Smooth muscle cell of the brain vasculature (primary cell): ENCODE data around the gene TRAF3.

Experiments
- DNase-seq: peaks from one replicate; pipeline ENCODE4 v3.0.0-alpha.2; 2012; ENCODE audit warnings: low read depth, low spot score

The TRAF3 gene

GRCh38 chr14:102777711-102778337 is 575 bp downstream of the TRAF3 start:
- no peak for DNase-seq

DNA sequence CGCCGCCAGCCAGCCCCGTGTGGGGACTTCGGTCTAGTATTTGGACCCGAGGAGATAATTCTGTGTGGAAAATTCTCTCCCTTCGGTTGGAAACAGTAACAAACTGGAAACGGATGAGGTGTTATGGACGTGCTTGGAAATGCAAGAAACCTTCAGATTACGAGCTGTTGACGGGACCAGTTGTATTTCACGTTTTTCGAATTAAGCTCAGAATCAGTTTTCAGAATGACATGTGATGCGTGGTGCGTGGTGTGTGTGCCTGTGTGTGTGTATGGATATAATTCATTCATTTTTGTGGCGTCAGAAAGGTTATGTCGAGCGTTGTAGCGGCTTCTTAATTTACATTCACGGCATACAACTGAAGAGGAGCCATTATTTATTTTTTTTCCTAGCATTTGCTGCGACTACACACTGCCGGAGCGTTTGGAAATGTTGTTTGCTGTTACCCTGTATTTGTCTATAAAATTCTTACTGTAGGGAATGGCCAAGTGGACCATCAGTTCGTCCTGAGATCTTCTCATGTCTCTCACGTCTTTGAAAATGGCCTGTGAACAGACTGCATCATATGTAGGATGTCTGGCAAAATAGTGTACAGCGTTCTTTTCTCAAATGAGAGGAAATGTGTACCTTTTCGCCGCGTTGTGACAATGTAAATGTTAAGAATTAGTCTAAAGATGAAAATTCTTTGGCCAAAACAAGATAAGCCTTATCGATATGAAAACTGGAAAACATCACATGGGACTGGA is 1.3 kb downstream of the TRAF3 start:
- DNase-seq = no peak

DNA sequence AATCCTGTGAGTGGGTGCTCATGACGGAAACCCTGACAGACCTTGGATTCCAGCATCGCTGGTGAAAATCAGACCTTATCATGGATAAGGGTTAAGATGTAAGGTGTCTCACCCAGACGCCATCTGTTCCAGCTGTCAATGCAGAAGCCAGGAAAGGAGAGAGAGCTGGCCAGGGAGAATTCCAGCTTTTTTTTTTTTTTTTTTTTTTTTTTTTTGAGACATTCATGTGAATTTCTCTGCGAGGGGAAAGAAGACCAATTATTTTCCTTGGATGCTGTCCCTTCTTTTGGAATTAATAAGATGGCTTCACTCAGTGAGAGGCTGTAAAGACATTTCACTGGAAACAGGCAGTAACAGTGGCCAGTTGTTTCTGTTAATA is 1.8 kb downstream of the TRAF3 start:
- no peak for DNase-seq

DNA sequence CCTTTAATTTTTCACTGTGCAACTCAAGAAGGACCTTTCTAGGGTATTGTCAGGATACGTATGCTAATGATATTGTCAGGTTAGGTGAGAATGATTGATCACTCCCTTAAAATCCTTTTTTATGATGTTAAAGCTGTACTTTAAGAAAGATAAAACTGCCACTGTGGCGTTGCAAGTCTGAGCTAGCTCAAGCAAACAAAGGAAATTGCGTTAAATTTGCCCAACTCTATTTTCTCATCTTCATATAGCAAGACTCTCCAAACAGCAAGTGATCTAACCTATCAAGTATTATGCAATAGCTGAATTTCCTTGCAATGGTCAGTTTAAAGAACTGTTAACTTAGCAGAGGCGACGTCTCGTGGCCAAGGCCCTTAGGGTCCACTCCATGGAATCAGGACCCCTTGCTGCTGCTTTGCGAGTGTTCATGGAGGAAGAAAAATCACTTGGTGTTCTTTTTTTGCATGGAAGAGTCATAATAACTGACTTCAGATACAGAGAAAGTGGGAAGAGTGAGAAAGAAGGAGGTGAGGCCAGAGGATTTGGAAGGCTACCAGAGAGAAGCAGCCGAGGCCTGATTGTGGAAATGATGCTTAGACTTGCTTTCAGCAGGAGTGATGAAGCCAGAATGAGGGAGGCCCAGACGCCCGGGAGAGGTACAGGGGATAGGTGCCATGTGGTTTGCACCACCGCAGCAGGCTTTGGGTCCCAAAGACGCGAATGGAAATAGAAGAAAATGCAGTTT is 2.5 kb downstream of the TRAF3 start:
- no peak for DNase-seq

GRCh38 chr14:102781063-102781462 is 3.8 kb downstream of the TRAF3 start:
- no peak for DNase-seq

DNA sequence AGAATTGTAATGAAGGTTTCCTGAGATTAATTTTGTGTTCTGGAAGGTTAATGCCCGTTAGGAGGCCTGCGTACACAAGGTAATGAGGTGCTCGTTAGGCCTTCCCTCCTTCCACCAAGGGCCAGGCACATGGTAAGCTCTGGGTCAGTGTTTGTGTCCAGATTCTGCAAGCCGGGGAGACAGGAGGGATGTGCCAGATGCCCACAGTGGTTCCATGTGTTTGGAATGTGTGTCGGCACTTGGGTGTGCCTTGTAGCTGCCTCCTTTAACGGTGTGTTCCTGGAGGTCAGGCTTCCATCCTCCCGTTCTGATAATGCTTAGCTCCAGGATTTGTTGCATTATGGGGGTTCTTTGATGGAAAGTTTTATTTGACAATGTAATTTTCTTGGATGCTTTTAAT is 5.7 kb downstream of the TRAF3 start:
- DNase-seq = no peak

DNA sequence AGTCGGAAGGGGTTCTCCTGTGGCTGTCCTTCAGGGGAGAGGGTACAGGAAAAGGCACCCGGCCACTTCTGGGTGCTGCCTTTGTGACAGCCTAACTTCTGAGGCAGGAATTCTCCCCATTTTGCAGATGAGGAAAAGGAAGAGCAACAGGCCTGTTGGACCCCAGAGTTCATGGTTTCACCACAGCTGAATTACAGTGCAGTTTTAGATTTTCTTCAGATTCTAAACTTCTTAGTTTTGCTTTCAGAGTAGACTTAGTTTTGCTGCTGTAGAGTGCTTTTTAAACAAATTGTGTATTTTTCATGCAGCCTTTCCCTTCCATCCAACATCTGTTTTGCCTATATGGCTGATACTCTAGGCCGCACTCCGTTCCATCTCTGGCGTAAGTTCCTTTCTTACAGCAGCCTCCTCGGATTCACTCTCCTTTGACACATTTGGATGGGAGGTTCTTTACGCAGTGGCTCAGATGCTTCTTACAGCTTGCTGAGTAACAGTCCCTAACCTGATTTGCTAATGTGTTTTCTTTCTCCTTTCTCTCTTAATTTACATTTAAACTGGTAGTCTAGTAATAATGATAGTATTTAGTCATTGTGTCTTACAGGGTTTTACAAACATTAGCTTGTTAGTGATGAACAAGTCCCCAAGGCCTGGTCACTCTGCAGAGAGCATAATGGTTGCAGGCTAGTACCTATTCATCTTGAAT is 7.8 kb downstream of the TRAF3 start:
- DNase-seq = no peak

DNA sequence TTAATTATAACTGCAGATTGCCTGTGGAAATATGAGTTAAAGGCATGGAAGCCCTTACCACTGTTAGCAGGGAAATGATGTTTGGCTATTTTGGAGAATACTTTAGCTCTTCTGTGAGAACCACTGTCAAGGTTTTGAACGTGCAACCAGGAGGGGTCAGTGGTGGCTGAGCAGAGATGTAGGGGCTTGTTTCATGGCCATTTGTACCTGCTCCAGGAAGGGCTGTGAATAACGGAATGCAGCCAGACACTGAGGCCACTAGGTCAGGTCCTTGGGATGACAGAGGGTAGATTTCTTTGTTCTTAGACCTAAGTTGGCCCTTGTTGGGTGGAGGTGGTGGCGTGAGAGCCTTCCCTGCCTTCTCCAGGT is 8.3 kb downstream of the TRAF3 start:
- no peak for DNase-seq

GRCh38 chr14:102786768-102787167 is 9.5 kb downstream of the TRAF3 start:
- DNase-seq = no peak

DNA sequence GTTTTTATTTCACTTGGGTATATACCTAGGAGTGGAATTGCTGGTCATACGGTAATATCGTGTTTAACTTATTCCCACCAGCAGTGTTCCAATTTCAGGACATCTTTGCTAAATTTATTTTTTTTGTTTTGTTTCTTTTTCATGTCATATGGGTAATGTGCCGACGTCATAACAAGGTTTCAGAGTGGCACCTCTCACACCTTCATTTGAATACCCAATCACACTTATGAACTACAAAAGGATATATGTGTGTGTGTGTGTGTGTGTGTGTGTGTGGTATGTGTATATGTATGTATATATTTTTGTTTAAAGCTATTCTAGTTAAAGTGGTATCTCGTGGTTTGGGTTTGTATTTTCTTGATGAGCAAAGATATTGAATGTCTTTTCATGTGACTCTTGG is 12.1 kb downstream of the TRAF3 start:
- DNase-seq = no peak

- DNase-seq = no peak
These were observed 16.5 kb downstream of the TRAF3 start for GRCh38 chr14:102793531-102794328.

DNA sequence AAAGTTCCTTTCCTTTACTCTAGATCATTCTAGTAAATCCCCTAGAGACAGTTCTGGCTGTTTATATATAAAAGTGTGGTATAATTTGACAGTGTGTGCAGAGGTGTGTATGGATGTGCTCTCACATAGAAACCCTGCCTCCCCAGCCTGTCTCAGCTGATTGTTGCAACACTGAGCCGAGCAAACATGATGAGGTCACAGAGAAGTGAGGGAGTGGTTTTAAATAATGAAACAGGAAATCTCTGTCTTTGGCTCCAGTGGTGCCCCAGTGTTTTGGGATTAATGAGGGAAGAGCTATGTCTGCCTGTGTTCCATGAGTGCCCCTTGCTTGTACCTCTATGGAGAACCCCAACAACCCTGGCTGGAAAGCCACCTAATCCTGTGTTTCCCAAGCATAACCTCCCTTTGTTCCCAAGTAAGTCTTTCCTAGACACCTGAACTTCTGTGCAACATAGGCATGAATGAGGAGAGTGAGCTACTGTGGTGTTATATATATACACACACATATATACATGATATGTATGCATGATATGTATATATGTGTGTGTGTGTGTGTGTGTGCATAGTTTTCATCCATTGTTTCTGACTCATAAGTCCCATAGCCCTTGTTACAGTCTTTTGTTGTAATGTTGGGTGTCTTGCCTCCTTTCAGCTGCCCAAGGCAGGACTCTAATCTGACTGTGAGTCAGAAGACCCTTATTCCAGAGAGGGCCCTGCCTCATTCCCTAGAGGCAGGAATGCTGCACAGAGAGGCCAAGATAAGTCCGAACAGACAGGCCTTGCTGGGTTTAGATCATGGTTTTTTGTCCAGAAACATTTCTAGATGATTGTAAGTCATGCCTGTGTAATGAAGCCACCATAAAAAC is 18.0 kb downstream of the TRAF3 start:
- DNase-seq = no peak

DNA sequence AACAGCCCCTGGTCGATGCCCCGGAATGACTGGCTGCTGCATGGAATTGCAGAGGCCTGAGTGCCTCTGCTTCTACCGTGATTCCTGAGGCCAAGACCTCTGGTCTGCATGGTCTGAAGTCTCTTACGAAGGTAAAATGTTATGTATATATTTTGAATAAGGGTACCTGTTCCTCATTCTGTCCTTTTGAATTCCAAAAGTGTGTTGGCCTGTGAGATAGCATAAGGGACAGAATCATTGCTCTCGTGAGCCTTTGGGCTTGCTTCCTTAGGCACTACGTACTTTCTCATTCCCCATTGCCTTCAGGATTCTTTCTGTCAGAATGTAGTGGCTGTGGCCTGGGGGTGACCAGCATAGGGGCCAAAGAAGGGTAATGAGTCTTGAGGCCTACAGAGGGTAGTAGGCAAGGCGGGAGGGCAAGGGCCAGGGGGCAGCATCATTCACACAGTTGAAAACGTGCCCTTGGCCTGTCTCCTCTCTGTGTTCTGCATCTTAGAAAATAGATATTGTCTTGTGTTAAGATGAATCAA is 19.5 kb downstream of the TRAF3 start:
- DNase-seq = no peak

DNA sequence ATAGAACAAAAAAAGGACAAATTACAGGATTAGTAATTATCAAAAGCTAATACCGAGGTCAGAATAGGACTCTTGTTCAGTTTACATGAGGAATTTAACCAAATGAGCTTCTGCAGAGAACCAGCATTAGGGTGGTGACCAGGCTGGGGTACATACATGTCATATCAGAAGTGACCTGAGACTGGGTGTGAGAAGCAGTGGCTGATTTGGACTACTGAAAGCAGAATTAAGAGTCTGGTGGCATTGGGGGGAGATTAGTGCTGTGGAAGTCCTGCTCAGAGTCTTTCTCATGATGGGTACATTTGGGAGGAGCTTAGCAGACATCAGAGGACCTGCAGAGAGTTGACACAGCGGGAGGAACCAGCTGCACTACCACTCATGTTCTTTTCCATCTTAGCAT is 21.7 kb downstream of the TRAF3 start:
- DNase-seq = no peak

DNA sequence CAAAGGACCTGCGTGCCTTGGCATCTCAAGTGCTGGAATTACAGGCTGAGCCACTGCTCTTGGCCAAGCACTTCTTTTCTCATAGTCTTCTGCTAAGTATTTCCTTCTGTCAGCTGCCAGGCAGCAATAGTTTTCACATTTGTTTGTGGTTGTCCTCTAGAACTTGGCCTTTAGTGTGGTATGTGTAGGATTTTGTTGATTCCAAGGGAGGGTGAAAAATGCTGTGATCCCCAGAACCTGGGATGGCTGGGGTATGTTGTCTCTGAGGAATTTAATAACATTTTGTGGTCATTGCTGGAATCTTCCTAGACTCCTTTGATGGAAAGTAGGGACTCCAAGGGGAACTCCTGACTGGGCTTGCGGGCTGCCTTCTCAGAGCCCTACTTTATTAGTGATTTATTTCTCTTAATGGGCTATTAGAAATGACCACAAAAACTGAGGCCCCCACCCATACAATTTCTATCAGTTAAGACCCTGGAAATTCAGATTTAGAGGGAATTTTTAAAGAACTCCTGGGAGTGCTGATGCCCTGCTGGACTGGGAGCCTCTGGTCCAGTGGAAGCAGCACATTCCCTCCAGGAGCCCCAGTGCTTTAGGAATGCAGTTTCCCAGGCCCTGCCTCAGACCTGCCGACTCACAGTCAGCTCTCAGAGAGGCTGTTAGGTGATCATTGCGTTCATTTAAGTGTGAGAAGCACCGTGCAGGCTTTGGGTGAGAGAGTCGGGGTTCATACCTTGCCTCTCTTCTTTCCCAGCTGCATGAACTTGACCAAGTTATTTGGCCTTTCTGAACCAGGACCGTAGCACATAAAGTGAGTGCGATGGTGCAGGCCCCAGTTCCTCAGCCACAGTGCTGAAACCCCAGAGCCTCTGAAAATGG is 22.7 kb downstream of the TRAF3 start:
- DNase-seq = no peak

DNA sequence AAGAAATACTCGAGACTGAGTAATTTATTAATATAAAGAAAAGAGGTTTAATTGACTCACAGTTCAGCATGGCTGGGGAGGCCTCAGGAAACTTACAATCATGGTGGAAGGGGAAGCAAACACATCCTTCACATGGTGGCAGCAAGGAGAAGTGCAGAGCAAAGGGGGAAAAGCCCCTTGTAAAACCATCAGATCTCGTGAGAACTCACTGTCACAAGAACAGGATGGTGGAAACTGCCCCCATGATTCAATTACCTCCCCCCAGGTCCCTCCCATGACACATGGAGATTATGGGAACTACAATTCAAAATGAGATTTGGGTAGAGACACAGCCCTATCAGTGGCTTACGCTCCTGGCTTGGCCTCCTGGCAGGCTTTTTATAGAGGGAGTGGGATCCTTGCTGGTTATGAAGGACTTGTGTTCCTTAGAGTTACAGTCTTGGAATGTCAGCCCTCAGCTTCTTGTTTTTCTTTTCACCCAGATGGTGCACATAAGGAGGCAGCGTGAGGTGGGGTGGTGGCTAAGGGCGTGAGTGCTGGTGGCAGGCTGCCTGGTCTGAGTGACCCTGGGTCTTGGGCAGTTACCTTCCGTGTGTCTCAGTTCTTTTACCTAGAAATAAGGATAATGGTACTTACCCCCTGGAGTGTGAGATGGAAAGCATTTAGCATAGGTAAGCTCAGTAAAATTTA is 25.7 kb downstream of the TRAF3 start:
- DNase-seq = no peak

GRCh38 chr14:102804858-102805257 is 27.6 kb downstream of the TRAF3 start:
- no peak for DNase-seq

DNA sequence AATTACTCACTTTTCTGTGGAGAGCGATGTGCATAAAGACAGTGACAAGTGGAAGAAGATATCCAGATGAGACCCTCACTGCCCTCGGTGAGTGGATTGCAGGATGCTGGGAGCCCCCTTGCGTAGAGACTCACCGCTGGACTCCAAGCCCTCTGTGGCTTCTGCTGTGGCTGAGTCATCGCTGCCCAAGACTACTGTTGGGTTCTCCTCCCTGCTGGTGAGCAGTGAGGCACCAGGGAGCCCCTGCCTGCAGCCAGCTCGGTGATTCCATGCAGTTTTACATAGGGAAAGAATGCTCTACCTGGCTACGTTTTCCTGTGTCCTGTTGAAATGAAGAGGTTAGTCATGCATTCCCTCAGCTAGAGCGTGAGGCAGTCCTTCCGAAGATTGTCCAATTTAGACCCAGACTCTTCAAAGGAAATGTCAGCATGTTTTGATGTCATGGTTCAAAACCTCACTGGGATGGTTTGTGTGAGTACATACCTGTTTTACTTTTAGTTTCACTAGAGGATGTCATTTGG is 28.2 kb downstream of the TRAF3 start:
- peak; percentile 29 for DNase-seq
